ENCODE measurements around the gene EIF4E1B.

The EIF4E1B gene

DNA sequence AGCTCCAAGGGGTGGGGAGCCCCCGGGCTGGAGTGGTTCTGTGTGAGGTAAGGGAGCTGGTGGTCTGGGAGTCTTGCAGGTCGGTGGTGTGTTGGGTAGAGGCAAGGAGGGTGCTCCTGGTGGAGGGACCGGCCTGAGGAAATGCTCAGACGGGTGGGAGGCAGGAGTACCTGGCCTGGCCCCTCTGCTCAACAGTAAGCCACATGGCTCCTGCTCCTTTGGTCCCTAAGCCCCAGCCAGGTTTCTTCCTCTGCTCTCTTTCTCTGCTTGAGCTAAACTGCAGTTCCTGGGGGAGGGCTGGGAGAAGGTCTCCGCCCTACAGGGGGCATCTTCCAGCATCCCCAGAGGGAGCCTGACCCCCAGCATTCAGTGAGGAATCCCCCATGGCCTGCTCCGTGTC lies 34.0 kb downstream of the EIF4E1B start:
- no peak for DNase-seq (ENCODE audit: low spot score)

DNA sequence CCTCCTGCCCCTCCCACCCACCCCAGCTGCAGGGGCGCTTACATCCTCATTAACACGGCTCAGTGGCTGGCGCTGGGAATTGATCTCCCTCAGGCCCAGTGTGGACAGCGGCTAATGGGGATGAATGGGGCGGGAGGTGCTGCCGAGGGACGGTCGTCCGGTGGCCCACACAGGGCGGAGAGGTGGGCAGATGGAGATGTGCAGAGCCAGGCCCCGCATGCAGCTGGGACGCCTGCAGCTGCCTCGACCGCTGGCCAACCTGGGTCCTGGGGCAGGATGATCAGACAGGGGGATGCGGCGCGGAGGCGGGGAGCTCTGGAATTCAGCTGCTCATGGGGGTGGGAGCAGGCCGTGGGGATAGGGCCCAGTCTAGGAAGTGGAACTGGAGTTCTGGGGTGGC lies 34.4 kb downstream of the EIF4E1B start:
- DNase-seq (ENCODE audit: low spot score): peak; percentile 54

DNA sequence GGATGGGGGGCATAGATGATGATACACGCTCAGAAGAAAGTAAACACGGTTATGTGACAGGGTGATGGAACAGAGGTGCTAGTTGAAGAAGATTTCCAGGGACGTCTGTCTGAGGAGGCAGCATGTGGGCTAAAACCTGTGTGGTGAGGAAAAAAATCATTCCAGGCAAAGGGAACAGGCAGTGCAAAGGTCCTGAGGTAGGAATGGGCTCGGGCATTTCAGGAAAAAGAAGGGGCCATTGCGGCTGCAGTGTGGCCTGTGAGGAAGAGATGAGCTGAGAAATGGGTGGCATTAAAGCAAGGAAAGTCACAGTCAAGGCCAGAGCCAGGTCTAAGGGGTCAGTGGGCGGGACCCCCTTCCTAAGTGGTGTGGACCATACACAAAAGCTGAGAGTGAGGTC lies 35.0 kb downstream of the EIF4E1B start:
- DNase-seq (ENCODE audit: low spot score): no peak

DNA sequence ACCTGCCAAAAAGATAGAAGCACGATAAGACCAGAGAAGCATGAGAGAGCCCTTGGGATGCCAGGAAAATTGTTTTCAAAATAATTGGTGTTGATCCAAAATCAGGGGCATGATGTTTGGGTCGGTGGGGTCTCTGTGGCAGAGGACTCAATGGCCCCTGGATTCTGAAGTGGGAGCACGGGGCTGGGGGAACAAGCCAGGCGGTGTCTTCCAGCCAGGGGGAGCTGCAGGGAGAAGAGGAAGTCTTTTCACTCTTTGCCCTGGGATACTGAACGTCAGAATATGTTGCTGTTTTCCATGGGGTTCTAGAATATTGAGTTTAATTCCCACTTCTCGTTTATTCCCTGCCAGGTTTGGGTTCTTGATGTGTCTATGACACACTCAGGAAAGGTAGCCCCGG lies 37.2 kb downstream of the EIF4E1B start:
- DNase-seq (ENCODE audit: low spot score): no peak

DNA sequence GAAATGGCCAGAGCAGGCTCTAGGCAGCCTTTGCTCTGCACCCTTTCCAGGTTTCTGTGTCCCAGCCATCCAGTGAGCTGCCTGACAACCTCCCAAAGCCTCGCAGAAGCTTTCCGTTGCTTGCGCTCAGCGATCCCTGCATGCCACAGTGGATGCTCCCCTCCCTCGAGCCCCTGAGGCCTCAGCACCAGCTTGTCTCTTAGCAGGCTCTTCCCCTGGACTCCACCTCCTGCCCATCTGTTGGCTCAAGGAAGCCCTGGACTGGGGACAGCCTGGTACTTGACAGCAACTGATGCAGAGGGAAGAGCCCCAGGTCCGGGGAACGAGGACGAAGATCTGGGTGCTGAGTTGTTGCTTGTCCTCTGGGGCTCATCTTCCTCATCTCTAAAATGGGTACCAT lies 40.0 kb downstream of the EIF4E1B start:
- DNase-seq (ENCODE audit: low spot score): no peak

DNA sequence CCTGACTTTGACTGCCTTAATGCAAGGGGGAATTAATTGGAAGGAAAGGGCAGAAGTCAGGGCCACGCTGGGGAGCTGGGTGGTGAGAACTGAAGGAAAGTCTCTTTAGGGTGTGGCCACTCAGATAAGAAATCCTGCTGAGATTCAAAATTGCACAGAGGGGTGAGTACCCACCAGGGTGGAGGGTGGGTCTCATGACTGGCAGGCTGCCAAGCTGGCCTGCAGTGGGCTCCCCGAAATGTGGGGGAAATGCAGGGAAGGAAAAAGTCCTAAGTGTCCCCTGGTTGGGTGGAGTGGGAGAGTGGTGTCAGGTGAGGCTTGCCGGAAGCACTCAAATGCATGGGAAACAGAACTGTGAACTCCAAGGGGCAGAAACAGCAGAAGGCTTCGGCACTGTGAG lies 40.9 kb downstream of the EIF4E1B start:
- no peak for DNase-seq (ENCODE audit: low spot score)

DNA sequence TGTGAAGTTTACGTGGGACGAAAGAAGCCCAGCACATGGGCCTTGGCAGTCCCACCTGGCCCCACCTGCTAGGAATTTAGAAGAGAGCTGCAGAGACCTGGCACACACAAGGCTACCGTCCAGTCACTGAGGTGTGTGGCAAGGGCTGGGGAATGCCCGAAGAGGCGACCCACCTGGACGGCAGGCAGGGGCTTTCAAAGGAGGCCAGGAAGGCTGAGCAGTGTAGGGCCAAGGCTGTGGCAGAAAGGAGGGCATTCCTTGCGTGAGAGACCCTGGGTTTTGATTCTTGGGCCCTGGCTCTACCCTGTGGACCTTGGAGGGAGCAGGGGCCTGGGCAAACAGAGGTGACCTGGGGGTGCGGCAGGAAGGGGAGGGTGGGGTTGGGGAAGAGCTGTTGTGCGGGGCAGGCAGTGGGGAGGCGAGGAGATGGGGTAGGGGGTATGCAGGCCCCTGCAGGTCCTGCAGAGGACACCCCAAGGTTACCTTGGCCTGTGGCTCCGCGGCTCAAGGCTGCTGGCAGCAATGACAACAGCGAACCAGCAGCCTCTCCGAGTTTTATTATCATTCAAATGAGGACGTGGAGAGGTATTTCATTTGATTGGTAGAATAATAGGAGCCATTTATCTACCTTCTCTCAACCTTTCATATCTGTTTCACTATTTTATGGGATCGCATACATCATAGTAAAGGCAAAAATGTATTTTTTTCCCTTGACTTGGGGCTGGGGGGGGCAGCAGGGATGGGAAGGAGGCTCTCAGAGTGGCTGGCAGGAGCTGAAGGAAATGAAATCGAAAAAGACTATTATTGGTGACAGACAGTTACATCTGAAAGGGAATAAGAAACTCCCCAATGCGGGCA lies 41.6 kb downstream of the EIF4E1B start:
- peak; percentile 61 for DNase-seq (ENCODE audit: low spot score)

DNA sequence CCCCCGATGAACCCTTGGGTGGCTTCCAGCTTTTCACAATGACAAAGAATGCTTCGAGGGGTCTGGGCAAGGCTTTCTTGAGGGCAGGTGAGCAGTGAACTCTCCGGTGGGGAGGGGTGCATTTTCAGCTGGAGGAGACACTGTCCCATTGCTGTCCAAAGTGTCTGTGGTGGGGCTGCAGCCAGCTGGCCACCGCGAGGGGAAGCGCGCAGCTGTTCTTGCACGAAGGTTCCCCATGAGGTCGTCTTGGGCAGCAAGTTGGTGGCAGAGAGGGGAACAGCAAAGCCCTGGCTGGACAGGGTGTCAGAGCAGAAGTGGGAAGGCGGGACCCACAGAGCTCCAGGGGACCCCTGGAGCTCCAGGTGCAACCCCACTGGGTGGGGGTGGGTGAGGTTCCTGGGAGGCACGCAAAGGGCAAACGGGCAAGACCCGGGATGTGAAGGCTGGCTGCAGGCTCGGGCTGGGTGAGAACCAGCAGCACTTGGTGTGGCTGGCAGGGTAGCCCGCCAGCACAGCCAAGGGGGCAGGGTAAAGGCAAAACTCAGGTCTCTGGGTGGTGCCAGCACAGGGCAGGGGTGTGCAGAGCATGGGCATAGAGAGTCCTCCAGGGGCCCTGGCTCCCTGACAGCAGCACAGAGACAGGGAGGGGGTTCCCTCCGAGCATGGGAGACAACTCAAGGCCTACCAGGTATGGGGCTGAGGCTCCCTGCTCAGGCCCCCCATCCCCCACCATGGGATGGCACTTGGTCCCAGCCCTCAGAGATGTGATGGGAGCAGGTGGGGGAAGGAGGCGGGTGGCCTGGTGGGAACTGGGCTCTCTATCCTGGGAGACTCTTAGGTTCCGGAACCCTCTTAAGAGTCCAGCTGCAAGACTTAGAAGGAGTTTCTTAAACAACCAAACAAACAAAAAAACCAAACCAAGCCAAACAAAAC lies 43.4 kb downstream of the EIF4E1B start:
- no peak for DNase-seq (ENCODE audit: low spot score)

DNA sequence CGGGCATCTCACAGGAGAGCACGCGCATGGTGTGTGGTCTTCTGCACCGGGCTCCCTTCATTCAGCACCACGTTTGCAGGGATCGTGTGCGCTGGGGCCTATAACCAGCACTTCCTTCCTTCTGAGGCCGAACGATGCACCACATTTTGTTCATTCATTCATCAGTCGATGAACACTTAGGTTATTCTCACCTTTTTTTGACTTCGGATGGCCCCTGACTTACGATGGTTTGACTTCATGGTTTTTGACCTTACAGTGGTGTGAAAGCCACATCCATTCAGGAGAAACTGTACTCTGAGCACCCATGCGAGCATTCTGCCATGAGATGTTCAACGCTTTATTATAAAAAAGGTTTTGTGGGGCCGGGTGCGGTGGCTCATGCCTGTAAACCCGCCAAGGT lies 44.3 kb downstream of the EIF4E1B start:
- no peak for DNase-seq (ENCODE audit: low spot score)

DNA sequence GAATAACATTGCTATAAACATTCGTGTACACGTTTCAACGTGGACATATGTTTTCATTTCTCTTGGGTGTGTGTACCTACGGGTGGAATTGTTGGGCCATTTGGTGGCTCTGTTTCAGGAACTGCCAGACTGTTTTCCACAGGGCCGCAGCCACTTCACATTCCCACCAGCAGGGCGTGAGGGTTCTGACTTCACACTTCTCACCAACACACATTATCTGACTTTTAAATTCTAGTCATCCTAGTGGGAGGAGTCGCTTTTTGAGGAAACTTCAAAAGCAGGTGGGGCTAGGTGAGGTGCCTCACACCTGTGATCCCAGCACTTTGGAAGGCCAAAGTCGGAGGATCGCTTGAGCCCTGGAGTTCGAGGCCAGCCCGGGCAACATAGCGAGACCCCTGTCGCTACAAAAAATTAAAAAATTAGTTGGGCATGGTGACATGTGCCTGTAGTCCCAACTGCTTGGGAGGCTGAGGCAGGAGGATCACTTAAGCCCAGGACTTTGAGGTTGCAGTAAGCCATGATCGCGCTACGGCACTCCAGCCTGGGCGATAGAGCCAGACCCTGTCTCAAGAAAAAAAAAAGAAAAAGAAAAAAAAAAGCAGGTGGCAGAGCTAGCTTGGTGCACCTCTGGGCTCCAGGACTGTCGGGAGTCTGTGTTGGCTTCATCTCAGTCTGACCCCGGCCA lies 45.3 kb downstream of the EIF4E1B start:
- DNase-seq (ENCODE audit: low spot score): peak; percentile 70

DNA sequence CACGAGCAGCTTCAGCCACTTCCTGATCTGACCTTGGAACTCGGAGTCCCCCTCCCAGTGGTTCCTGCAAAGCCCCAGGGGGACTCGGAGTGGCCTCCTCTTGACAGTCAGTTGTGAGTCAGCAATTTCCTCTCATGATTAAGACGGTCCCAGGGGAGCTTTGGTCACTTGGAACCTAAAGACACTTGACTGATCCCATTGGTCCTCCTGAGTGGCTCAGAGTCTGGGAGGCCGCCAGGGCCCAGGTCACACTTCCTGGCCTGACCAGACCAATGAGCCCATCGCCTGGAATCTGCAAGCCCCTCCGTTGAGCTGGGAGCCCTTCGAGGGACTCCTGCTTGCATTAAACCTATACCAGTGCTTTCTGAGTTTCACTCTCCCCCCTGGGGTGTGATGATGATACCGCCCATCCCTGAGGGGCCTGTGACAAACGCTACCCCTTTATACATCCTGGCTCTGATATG lies 45.9 kb downstream of the EIF4E1B start:
- no peak for DNase-seq (ENCODE audit: low spot score)

DNA sequence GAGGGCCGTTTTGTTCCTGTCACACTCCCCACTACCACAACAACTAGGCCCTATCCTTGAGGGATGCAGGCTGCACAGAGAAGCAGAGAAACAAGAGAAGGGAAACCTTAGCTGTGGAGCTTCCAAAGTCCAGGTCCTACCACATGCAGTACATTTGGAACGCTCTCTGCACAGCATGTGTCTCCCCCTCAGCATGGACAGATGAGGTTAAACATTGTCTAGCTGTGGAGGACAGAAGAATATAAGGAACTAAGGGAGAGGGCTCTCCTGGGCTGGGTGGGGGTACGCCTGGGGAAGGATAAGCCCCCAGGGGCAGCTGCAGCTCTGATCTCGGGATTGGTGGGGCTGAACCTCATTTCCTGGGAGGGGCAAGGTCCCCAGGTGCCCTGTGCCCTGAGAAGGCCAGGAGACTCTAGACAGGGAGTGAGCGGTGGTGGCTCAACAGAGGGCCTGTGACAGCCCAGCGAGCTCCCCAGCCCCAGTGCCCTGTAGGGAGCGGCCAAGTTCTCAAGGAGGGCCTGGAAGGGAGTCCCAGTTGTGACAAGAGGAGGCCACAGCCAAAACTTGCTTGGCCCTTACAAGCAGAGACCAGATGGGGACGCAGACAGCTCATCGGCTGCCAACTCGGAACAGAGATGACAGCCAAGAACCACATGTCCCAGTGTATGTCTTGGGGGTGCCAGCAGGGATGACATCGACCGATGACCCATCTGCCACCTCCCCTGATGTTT lies 46.9 kb downstream of the EIF4E1B start:
- no peak for DNase-seq (ENCODE audit: low spot score)

DNA sequence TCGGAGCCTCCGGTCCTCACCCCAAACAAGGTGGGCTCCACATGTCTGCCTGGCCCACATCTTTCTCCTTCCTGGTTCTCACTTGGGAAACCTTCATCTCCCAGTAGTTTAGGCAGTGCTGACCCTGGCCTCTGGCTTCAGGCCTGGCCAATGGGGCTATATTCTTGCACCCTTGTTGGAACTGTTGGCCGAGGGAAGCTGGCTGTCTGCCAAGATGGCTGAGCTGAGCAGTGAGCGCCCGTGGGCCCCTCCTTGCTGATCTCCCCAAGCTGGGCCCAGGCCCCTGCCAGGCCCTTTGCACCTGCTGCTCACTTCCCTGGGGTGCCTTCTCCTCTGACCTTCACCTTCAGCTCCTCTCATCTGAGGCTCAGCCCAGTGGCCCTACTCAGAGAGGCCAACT lies 48.1 kb downstream of the EIF4E1B start:
- DNase-seq (ENCODE audit: low spot score): no peak

DNA sequence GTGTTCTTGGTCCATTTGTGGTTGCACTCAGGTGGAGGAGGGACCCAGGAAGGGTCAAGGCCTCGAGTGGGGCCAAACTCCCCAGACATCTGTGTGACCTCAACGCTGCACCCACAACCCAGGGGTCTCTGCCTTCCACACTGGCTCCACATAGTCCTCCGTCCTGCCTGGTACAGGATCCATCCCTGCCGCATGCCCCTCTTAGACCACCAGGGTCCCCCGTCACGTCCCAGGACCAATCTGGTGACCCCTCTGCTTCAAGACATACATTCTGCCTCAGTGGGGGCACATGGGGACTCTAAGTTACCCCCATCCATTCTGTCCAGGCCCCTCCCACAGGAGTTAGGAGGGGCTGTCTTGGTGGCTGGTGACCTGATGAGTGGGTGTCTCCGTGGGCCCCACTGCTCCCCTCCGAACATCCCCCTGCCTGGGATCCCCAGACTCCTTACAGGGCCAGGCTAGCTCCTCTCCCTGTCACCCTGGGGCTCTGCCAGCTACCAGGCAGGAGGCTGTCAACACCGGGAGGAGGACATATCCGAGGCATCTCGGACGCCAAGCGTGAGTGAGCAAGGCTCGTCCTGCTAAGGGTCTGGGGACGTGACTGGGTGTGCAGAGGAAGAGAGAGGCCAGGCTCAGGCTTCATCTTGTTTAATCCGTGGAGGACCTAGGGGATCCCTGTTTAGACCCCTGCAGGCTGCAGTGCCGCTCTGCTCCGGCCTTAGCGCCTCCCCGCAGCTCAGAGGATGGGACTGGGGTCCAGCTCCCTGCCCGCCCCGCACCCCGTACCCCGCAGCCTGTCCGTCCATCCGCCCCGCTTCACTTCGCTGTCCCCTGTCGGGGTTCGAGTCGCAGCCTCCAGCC lies 49.1 kb downstream of the EIF4E1B start:
- DNase-seq (ENCODE audit: low spot score): no peak

DNA sequence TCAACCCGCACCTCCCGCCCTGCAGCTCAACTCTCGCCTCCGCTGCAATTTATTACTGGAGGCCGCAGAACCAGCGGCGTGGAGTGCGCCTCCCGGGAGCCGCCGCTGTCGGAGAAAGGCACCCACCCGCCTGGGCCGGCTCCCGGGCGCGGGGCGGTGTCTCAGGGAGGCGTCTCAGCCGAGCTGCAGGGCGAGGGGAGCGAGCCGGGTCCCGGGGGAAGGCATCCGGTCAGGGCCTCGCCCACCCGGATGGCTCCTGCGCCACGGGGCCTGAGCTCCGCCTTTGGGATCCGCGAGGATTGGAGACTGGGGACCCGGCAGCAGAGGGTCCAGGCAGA lies 49.7 kb downstream of the EIF4E1B start:
- peak; percentile 62 for DNase-seq (ENCODE audit: low spot score)

DNA sequence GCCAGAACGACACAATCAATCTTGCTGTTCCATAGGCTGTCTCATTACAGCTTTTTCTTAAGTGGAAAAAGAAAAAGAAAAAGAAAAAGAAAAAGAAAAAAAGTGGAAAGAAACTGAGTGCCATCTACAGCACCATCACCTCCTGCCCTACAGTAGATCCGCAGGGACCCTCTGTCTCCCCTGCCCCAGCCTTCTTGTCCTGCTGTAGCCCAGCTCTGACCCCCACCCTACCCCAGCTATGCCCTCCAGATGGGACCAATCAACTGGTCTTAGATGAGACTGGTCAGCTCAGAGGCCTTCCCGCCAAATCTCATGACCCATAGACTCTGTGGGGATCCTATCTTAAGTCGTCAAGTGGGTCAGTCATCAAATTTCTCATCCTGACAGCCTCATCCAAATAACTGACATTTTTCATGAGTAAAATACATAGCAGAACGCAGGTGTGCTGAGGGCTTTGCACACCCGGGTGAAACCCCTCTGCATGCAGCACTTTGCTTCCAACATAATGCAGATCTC lies 51.6 kb downstream of the EIF4E1B start:
- no peak for DNase-seq (ENCODE audit: low spot score)

DNA sequence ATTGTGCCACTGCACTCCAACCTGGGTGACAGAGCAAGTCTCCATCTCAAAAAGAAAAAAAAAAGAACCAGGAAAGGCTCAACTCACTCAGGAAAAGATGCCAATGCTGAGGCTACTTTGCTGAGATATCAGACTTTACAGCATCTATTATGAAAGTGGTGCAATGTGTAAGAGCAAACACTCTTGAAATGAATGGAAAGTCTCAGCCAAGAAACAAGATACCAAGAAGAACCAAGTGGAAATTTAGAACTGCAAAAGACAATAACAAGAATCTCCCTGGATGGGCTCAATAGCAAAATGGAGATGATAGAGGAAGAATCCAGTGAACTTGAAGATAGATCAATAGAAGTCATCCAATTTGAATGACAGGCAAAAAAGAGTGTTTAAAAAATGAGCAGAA lies 54.5 kb downstream of the EIF4E1B start:
- no peak for DNase-seq (ENCODE audit: low spot score)

DNA sequence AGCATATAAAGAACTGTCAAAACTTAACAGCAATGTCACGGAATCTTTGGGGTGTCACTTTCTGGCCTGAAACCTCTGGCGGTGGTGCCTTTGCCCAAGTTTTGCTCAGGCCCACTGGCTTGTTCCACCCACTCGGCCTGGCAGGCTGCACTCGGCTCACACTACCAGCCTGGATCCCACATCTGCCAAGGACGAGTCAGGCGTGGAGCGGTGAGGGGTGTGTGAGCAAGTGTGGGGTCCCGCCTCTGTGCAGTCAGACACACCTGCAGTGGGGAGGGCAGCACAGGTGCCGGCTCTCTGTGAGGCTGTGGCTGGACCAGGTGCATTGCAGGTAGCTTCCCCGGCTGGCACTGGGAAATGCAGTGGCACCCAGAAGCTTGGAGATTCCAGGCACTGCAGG lies 56.8 kb downstream of the EIF4E1B start:
- no peak for DNase-seq (ENCODE audit: low spot score)

DNA sequence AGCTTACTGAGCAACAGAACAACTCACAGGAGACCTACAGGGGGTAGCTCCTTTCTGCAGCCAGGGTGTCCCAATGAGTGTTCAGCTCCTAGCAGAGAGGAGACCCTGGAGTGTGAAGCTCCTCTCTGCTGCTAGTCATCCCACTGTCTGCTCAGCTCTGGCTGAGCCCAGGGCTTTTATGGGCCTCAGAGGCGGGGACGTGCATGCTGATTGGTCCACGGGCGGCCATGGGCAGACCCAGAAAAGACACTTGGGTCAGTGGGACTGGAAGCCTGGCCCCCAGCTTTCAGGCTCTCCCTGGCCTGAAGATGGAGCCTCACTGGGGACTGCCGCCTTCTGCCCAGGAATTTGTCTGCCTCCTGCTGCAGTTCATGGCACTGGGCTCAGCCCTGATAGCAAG lies 57.4 kb downstream of the EIF4E1B start:
- peak; percentile 57 for DNase-seq (ENCODE audit: low spot score)

DNA sequence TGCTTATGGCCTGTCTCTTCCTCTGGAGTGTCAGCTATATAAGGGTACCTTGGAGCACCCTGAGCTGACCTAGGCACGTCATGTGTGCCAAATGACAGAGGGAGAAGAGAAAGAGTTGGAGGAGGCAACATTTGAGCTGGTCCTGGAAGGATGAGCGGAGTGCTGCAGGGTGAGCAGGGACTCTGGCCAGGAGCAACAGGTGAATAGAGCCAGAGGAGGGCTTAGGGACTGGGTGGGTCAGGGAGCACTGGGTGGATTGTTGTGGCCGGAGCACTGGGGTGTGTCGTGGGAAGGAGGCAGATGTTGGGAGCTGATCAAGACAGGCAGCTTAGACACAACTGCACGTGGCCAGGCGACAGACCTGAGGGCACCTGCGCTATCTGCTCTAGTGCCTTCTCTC lies 60.4 kb downstream of the EIF4E1B start:
- no peak for DNase-seq (ENCODE audit: low spot score)

DNA sequence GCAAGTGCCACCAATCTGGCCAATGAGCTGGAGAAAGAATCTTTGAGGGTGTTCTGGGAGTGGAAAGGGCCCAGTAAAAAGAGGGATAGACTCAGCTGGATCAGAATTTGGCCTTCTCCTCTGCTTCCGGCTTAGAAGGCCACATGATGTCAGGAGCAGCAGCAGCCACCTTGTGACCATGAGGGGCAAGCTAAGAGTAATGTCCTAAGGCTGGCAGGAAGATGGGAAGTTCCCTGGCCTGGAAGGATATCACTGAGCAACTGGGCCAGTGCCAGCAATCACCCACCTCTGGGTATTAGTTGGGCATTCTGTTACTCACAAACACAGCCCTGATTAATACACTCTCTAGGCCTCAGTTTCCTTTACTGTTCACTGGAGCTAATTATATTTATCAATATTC lies 61.0 kb downstream of the EIF4E1B start:
- DNase-seq (ENCODE audit: low spot score): no peak

Measured in iPS-NIHi11 (cell line).